ENCODE data around the gene ANG.

- TF ChIP-seq EZH2 (IDR thresholded peaks at IDR 0.05; ENCODE audit: low read depth, low read length, severe bottlenecking): no peak
- TF ChIP-seq CTCF (IDR thresholded peaks at IDR 0.05; ENCODE audit: control extremely low read depth in 1 of 3, insufficient read depth in 1 of 3, low read depth in 1 of 3, low read length in 3 of 3): no peak
- no peak for TF ChIP-seq CHD2 (IDR thresholded peaks at IDR 0.05; ENCODE audit: low read length)
- no peak for TF ChIP-seq POLR2A (IDR thresholded peaks at IDR 0.05; ENCODE audit: control extremely low read depth in 1 of 2, low read depth in 2 of 2, low read length in 2 of 2)
- no peak for TF ChIP-seq TCF12 (IDR thresholded peaks at IDR 0.05; ENCODE audit: low read depth, low read length)
- no peak for TF ChIP-seq TAF1 (IDR thresholded peaks at IDR 0.05; ENCODE audit: low read depth, low read length)
- TF ChIP-seq SP1 (IDR thresholded peaks at IDR 0.05; ENCODE audit: low read depth, low read length): no peak
- no peak for TF ChIP-seq POLR2AphosphoS5 (IDR thresholded peaks at IDR 0.05; ENCODE audit: low read depth, low read length)
- no peak for TF ChIP-seq EP300 (IDR thresholded peaks at IDR 0.05; ENCODE audit: borderline replicate concordance in 1 of 2, low read depth in 2 of 2, low read length in 2 of 2)
- TF ChIP-seq USF2 (IDR thresholded peaks at IDR 0.05; ENCODE audit: low read length): peak; percentile 79
- no peak for TF ChIP-seq CEBPB (IDR thresholded peaks at IDR 0.05; ENCODE audit: low read depth, low read length)
These were observed 8.7 kb upstream of the ANG start for GRCh38 chr14:20679907-20680306.
